ES-I3 (cell line): ENCODE results near the gene DHX40.
"Not testable (repeated sequence)": the region's sequence is repeated elsewhere in the genome, so short reads cannot be mapped to it uniquely, and the experiment has no call there.

Source experiments
- H3K36me3 ChIP-seq: 2 replicates; pipeline ENCODE4 v1.6.1; 2013; ENCODE audit warnings: mild to moderate bottlenecking, low read length, control low read depth, moderate library complexity; ENCODE audit not compliant: insufficient read depth
- H3K4me1 ChIP-seq: 2 replicates; pipeline ENCODE4 v1.6.1; 2013; ENCODE audit warnings: mild to moderate bottlenecking, control low read depth, low read length; ENCODE audit not compliant: insufficient read depth
- H3K9ac ChIP-seq: 2 replicates; pipeline ENCODE4 v1.6.1; 2013; ENCODE audit warnings: low read depth, mild to moderate bottlenecking, low read length, moderate library complexity
- H3K9me3 ChIP-seq: 2 replicates; pipeline ENCODE4 v1.6.1; 2013; ENCODE audit warnings: mild to moderate bottlenecking, low read length, moderate library complexity; ENCODE audit not compliant: control insufficient read depth, insufficient read depth

Gene DHX40

GRCh38 chr17:59652119-59652518, 86.7 kb downstream of the DHX40 start:
- H3K36me3 ChIP-seq: peaks cover 63% of the 10 kb centered on the region
- no peak overlapping the region for H3K9ac ChIP-seq
- no peaks in the 10 kb centered on the region for H3K4me1 ChIP-seq
- H3K9me3 ChIP-seq: peaks cover 8% of the 10 kb centered on the region; the same call in 1 of the 2 replicates

DNA sequence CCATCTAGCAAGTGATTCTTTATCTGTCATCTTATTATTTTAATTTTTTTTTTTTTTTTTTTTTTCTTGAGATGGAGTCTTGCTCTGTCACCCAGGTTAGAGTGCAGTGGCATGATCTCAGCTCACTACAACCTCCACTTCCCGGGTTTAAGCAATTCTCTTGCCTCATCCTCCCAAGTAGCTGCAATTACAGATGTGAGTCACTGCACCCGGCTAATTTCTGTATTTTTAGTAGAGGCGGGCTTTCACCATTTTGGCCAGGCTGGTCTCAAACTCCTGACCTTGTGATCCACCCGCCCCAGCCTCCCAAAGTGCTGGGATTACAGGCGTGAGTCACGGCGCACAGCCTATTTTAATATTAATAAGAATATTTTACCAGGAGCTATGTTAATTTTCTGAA, 91.2 kb downstream of the DHX40 start:
- H3K36me3 ChIP-seq: peaks cover 51% of the 10 kb centered on the region
- H3K4me1 ChIP-seq, H3K9me3 ChIP-seq, H3K9ac ChIP-seq: not testable (repeated sequence)
